Ectodermal cell (in vitro differentiated cells): ENCODE data around the gene ASPDH.

Experiments used
- H3K27ac ChIP-seq: 2 replicates; pipeline ENCODE4 v1.7.0; 2013; ENCODE audit warnings: mild to moderate bottlenecking, low read depth, low read length; ENCODE audit not compliant: insufficient read depth, poor library complexity, severe bottlenecking
- H3K27me3 ChIP-seq: 2 replicates; pipeline ENCODE4 v1.7.0; 2013; ENCODE audit warnings: mild to moderate bottlenecking, low read length; ENCODE audit not compliant: insufficient read depth, control insufficient read depth, poor library complexity, severe bottlenecking
- H3K36me3 ChIP-seq: one replicate; pipeline ENCODE4 v1.7.0; 2013; ENCODE audit warnings: low read length; ENCODE audit not compliant: control insufficient read depth, insufficient read depth
- H3K4me1 ChIP-seq: one replicate; pipeline ENCODE4 v1.7.0; 2013; ENCODE audit warnings: low read length; ENCODE audit not compliant: control insufficient read depth, insufficient read depth
- H3K4me3 ChIP-seq: 2 replicates; pipeline ENCODE4 v1.7.0; 2013; ENCODE audit warnings: low read depth, low read length, control low read depth; ENCODE audit not compliant: insufficient read depth
- H3K9me3 ChIP-seq: 2 replicates; pipeline ENCODE4 v1.7.0; 2013; ENCODE audit warnings: mild to moderate bottlenecking, low read length, moderate library complexity; ENCODE audit not compliant: control insufficient read depth
- WGBS, 2 experiments: methylation state at CpG; one replicate each; pipeline ENCODE4 v1.1.7; 2013; ENCODE audit warnings: missing lambda C conversion rate in 2 of 2; 5-methylcytosine and 5-hydroxymethylcytosine counted together

The ASPDH gene

DNA sequence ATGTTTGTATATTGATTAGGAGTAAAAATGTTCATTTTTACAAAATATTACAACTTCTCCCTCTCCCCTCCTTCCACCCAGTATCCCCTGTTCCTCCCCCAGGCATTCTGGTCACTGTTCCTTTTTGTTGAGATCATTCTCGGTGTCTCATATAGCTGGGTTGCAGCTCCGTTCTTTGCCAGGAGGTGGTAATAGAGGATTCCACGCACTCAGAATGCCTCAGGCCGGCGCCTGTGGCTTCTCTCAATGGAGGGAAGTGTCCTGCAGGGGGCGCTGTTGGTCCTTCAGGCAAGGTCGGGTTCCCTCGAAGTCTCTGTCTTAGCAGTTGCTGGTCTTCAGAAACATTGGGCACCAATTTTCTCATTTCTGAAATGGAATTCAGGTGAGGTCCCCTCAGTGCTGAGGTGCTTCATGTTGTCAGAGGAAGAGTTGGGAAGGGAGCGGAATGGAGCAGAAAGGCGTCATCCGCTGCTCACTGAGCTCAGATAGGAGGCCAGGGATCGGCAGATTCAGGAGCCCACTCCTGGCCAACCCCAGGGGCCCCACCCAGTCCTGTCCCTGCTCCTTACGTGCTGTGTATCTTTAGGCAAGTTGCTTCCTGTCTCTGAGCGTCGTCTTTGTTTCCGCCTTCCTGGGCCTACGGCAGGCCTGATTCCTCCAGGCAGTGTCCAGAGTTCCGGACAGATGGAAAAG is 26.7 kb downstream of the ASPDH start:
- WGBS, 2 experiments, result 82 to 84% methylated on average over 18 of the region's 18 CpGs

GRCh38 chr19:50485284-50485955 is 28.3 kb downstream of the ASPDH start:
- Histone ChIP-seq H3K27me3 (peaks cover 21% of the 10 kb centered on the region), H3K4me1 (no peaks in the 10 kb centered on the region), H3K9me3 (peaks cover 3% of the 10 kb centered on the region), H3K36me3 (peaks cover 1% of the 10 kb centered on the region), H3K4me3 (no peak overlapping the region), H3K27ac (no peak overlapping the region)
- WGBS, 2 experiments, result 93 to 95% methylated on average over 10 of the region's 10 CpGs

More for the DNA sequence above, 26.7 kb downstream of the ASPDH start:
- H3K4me1 ChIP-seq, result no peaks in the 10 kb centered on the region
- H3K36me3 ChIP-seq, result no peaks in the 10 kb centered on the region
- H3K27ac ChIP-seq, result no peak overlapping the region
- peaks cover 28% of the 10 kb centered on the region for H3K27me3 ChIP-seq
- no peak overlapping the region for H3K4me3 ChIP-seq
- H3K9me3 ChIP-seq, result peaks cover 3% of the 10 kb centered on the region

- H3K27me3 ChIP-seq, result peaks cover 7% of the 10 kb centered on the region
- no peak overlapping the region for H3K4me3 ChIP-seq
- peaks cover 6% of the 10 kb centered on the region for H3K36me3 ChIP-seq
- no peaks in the 10 kb centered on the region for H3K4me1 ChIP-seq
- H3K27ac ChIP-seq, result no peak overlapping the region
- 94% methylated on average over 10 of the region's 10 CpGs for WGBS, 2 experiments
- peaks cover 3% of the 10 kb centered on the region for H3K9me3 ChIP-seq
These were observed 30.8 kb downstream of the ASPDH start for GRCh38 chr19:50482916-50483315.

DNA sequence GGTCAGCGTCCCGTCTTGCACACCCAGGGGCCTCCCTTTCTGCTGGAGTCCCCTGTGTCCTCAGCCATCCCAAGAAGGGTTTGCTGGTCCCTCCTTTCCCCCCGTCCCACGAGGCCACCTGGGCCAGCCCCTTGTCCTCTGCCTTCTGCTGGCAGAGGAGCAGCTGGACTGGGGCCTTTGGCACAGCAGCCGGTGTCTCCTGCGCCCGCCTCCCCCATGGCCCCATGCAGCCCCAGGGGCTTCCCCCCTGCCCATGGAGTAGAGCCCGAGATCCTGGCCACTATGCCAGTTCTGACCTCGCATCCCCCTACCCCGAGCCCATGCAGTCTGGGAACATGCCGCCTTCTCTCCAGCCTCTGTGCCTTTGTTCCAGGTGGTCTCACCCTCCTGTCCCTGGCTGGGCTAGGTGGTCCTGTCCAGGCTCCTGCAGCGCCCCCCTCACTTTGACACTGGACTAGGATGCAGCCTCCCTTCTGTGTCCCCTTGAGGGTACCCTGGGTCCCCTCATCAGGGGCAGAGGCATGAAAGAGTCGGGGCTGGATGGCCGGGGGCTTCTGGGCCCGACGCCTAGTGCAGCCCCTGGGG is 31.4 kb downstream of the ASPDH start:
- 91 to 92% methylated on average over 16 of the region's 16 CpGs for WGBS, 2 experiments
- no peak overlapping the region for H3K4me3 ChIP-seq
- peaks cover 3% of the 10 kb centered on the region for H3K27me3 ChIP-seq
- no peaks in the 10 kb centered on the region for H3K4me1 ChIP-seq
- peaks cover 3% of the 10 kb centered on the region for H3K9me3 ChIP-seq
- no peak overlapping the region for H3K27ac ChIP-seq
- H3K36me3 ChIP-seq, result peaks cover 6% of the 10 kb centered on the region

DNA sequence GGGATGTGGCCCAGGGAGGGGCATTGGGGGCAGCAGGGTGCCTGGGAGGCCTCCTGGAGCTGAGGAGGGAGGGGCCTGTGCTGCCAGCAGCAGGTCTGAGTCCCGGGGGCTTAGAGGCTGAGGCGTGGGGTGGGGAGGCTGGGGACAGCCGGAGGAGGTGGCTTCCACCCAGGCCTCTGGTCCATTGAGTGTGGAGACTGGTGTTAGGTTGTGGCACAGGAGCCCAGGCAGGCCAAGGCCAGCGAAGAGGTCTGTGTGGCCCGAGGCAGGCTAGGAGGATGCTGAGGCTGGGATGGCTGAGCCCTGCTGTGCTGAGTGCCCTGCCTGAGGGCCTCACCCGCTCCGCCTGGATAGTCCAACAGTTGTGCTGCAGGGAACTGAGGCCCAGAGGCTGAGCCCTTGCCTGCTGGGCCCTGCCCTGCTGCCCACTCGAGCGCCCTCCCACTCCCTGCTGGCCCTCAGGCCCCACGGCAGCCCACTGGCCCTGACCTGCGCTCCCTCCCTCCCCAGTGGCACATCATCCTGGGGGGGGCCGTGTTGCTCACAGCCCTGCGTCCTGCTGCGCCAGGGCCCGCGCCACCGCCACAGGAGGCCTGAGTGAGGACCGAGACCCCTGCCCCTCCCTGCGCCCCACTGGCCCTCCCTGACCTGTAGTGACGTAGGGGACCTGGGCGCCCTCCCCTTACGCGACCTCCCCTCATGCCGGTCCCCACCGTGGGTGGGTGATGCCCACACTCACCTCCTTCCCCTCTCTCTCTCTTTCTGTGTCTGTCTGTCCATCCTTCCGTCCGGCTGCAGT is 32.2 kb downstream of the ASPDH start:
- Histone ChIP-seq H3K4me3 (no peak overlapping the region), H3K36me3 (peaks cover 6% of the 10 kb centered on the region), H3K27me3 (no peaks in the 10 kb centered on the region), H3K27ac (no peak overlapping the region), H3K9me3 (peaks cover 3% of the 10 kb centered on the region), H3K4me1 (no peaks in the 10 kb centered on the region)
- 93 to 94% methylated on average over 27 of the region's 27 CpGs for WGBS, 2 experiments

GRCh38 chr19:50480281-50481111 is 33.2 kb downstream of the ASPDH start:
- Histone ChIP-seq H3K4me1 (no peaks in the 10 kb centered on the region), H3K36me3 (peaks cover 6% of the 10 kb centered on the region), H3K4me3 (no peak overlapping the region), H3K9me3 (no peaks in the 10 kb centered on the region), H3K27me3 (no peaks in the 10 kb centered on the region), H3K27ac (no peak overlapping the region)
- WGBS, 2 experiments, result 94% methylated on average over 37 of the region's 37 CpGs

- Histone ChIP-seq H3K27ac (no peak overlapping the region), H3K9me3 (no peaks in the 10 kb centered on the region), H3K4me1 (no peaks in the 10 kb centered on the region), H3K36me3 (peaks cover 6% of the 10 kb centered on the region), H3K27me3 (no peaks in the 10 kb centered on the region), H3K4me3 (no peak overlapping the region)
- WGBS, 2 experiments, result 96% methylated on average over 16 of the region's 16 CpGs
These were observed 33.9 kb downstream of the ASPDH start for GRCh38 chr19:50479761-50480251.

- H3K4me3 ChIP-seq, result no peak overlapping the region
- H3K9me3 ChIP-seq, result no peaks in the 10 kb centered on the region
- no peaks in the 10 kb centered on the region for H3K4me1 ChIP-seq
- H3K36me3 ChIP-seq, result peaks cover 6% of the 10 kb centered on the region
- 90 to 91% methylated on average over 19 of the region's 19 CpGs for WGBS, 2 experiments
- H3K27me3 ChIP-seq, result no peaks in the 10 kb centered on the region
- H3K27ac ChIP-seq, result no peak overlapping the region
These were observed 34.6 kb downstream of the ASPDH start for GRCh38 chr19:50478901-50479715.
